Subcutaneous abdominal adipose tissue (tissue), 5 donors: ENCODE results near the gene L3MBTL3.

Source experiments
- H3K27ac ChIP-seq: one replicate; pipeline ENCODE4 v1.7.0; 2013; ENCODE audit warnings: low read depth, mild to moderate bottlenecking, inconsistent platforms, low read length, moderate library complexity
- H3K27me3 ChIP-seq, 5 donors: one replicate each; pipeline ENCODE4 v1.7.0; 2013; ENCODE audit warnings: low read length in 5 of 5, inconsistent platforms in 1 of 5; ENCODE audit not compliant: control insufficient read depth in 5 of 5, insufficient read depth in 4 of 5
- H3K36me3 ChIP-seq, 5 donors: one replicate each; pipeline ENCODE4 v1.7.0; 2013; ENCODE audit warnings: low read length in 5 of 5; ENCODE audit not compliant: control insufficient read depth in 5 of 5, insufficient read depth in 5 of 5
- H3K4me1 ChIP-seq, 5 donors: one replicate each; pipeline ENCODE4 v1.7.0; 2013; ENCODE audit warnings: low read length in 5 of 5, mild to moderate bottlenecking in 3 of 5, moderate library complexity in 1 of 5; ENCODE audit not compliant: control insufficient read depth in 5 of 5, insufficient read depth in 5 of 5
- H3K4me3 ChIP-seq, 5 donors: one replicate each; pipeline ENCODE4 v1.7.0; 2013; ENCODE audit warnings: low read length in 5 of 5, low read depth in 1 of 5
- H3K9ac ChIP-seq, 5 donors: one replicate each; pipeline ENCODE4 v1.7.0; 2013; ENCODE audit warnings: low read length in 5 of 5, mild to moderate bottlenecking in 4 of 5, moderate library complexity in 3 of 5
- H3K9me3 ChIP-seq, 5 donors: one replicate each; pipeline ENCODE4 v1.7.0; 2013; ENCODE audit warnings: low read length in 5 of 5; ENCODE audit not compliant: control insufficient read depth in 5 of 5
- donor health status: healthy.
- donor health status: healthy.
- donor health status: healthy.
- donor health status: healthy.
- donor health status: healthy.

L3MBTL3 gene

DNA sequence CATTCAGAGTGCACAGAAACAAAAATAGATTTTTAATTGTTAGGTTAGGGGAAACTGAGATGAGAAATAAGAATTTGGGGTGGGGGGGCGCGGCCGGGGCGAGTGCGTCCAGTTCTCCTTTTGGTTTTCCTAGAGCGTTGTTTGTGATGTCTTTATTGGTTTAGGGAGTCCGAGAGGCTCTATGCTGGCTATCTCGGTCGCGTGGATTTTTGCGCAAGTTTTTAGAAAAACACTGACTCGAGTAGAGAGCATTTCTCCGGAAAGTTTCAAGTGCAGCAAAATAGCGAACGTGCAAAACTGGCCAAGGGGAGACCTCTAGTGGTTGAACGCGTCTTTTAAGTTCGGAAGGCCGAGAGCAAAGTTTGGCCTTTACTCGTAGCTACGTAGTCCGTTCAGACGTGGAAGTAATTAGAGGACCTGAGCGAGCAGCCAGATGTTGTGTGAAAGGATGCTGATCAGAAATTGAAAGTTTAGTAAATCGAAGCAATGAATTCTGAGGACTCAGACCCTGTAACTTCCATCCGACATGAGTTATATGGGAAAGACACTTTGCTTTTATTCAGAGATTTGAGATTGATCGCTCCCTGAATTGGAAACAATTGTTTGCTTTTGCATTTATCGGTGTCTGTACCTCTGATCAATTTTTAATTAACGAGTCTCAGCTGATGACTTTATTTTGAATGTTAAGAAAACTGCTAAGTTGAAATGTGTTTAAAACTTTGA is 2.7 kb downstream of the L3MBTL3 start:
- Histone ChIP-seq H3K4me1 (peaks cover 0 to 10% (median 8%) of the 10 kb centered on the region in 5 donors), H3K9me3 (no peaks in the 10 kb centered on the region), H3K27ac (peak overlapping the region; percentile 67), H3K27me3 (no peaks in the 10 kb centered on the region), H3K4me3 (peak overlapping the region; percentile 68 to 76 (median 75)), H3K36me3 (peaks cover 0 to 4% (median 0%) of the 10 kb centered on the region in 5 donors), H3K9ac (peak overlapping the region in 2 of 5 donors; percentile 47 to 53)

DNA sequence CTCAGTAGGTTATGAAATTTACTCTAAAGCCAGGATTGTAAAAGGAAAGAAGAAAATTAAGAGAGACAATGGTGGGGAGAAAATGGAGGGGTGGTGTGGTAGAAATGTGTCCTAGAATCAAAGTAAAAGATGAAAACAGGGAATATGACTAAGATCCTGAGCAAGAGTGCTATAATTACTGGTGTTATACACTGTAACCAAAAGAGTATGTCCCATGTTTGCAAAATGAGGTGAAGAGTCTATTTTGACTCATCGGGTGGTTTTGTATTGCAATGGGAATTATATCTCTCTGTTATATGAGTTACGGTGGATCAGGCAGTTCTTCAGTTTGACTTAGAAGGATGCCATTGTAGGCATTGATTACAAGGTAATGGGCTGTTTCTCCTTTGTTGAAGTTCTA is 8.5 kb downstream of the L3MBTL3 start:
- Histone ChIP-seq H3K4me3 (no peak overlapping the region), H3K36me3 (peaks cover 0 to 6% (median 0%) of the 10 kb centered on the region in 5 donors), H3K4me1 (no peaks in the 10 kb centered on the region), H3K27ac (no peak overlapping the region), H3K27me3 (no peaks in the 10 kb centered on the region), H3K9ac (no peak overlapping the region), H3K9me3 (no peaks in the 10 kb centered on the region)

DNA sequence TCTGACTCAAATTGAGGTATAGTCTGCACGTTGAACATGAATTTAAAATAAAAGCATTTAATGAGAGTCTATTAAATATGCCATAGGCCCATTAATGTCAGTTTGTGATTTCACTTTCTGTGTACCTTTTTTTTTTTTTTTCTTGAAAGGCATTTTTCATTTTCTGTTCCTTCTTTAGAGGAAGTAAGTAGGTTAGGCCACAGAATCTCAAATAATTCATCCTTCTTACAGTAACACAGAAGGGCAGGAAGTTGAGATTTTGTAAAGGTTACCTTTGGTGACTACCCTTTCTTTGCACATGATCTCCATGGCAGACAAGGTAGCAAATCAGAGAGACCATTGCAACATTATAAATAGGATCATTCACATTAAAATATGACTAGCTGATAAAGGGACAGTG is 9.6 kb downstream of the L3MBTL3 start:
- H3K9ac ChIP-seq: no peak overlapping the region

DNA sequence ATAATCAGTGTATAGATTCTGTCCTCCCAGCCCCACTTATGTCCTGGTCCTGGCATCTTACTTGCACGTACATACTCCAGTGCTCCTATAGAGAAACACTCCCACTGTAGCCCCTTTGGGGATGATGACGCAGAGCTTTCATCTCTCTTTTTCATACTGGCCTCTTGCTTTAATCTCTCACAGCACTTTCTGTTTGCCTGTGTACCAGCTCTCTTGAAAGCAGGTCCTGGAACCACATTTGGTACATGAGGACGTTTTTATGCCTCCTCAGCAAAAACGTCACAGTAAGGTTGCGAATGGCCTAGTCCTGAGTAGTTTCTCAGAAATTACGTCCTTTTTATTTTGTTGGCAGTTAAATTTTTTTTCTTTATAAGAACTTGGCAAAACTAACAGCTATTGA is 10.8 kb downstream of the L3MBTL3 start:
- Histone ChIP-seq H3K27me3 (no peaks in the 10 kb centered on the region), H3K9me3 (no peaks in the 10 kb centered on the region), H3K4me3 (no peak overlapping the region), H3K9ac (no peak overlapping the region), H3K27ac (no peak overlapping the region), H3K4me1 (no peaks in the 10 kb centered on the region), H3K36me3 (peaks cover 0 to 6% (median 0%) of the 10 kb centered on the region in 5 donors)

More for the DNA sequence above, 9.6 kb downstream of the L3MBTL3 start:
- no peaks in the 10 kb centered on the region for H3K9me3 ChIP-seq
- peaks cover 0 to 6% (median 0%) of the 10 kb centered on the region in 5 donors for H3K36me3 ChIP-seq
- no peaks in the 10 kb centered on the region for H3K27me3 ChIP-seq
- no peaks in the 10 kb centered on the region for H3K4me1 ChIP-seq
- no peak overlapping the region for H3K27ac ChIP-seq
- H3K4me3 ChIP-seq: no peak overlapping the region

DNA sequence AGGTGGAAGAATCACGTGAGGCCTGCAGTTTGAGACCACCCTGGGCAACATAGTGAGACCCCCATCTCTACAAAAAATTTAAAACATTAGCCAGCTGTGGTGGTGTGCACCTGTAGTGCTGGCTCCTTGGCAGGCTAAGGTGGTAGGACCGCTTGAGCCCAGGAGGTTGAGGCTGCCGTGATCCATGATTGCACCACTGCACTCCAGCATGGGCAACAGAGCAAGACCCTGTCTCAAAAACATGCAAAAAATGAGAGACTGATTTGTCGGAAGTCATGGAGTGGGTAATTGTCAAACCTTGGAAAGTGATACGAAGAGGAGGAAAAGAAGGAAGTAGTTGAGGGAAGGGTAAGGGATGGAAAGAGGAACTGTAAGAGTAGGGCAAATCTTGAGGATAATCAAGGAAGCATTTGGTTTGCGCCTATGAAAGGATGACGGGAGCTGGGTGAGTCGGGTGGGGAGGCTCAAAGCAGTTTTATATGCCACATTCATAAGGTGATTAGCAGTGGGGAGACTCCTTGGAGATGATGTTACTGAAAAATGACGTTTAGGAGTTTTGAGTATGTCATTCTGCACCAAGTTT is 14.5 kb downstream of the L3MBTL3 start:
- Histone ChIP-seq H3K4me3 (no peak overlapping the region), H3K4me1 (no peaks in the 10 kb centered on the region), H3K27me3 (no peaks in the 10 kb centered on the region), H3K9me3 (no peaks in the 10 kb centered on the region), H3K9ac (no peak overlapping the region), H3K36me3 (peaks cover 0 to 5% (median 0%) of the 10 kb centered on the region in 5 donors), H3K27ac (no peak overlapping the region)

DNA sequence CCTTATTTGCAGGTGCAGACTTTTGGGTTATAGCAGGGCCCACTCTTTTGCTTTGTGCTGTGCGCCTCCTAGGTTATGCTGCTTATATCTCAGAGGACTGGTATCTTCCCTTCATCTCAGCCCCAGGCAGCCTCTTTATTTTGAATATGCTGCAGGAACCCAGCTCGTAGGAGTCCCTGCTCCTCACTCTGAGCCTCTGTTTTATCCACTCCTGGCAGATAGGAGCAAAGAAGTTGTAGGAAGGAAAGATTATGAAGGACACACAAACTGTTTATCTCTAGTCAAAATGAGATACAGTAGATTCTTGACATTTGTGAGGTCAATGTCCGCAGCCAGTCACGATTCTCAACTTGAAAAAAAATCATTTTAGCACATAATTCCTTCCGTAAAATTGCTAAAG is 15.6 kb downstream of the L3MBTL3 start:
- Histone ChIP-seq H3K36me3 (peaks cover 0 to 5% (median 0%) of the 10 kb centered on the region in 5 donors), H3K27ac (no peak overlapping the region), H3K27me3 (no peaks in the 10 kb centered on the region), H3K9ac (no peak overlapping the region), H3K4me3 (no peak overlapping the region), H3K9me3 (no peaks in the 10 kb centered on the region), H3K4me1 (no peaks in the 10 kb centered on the region)

DNA sequence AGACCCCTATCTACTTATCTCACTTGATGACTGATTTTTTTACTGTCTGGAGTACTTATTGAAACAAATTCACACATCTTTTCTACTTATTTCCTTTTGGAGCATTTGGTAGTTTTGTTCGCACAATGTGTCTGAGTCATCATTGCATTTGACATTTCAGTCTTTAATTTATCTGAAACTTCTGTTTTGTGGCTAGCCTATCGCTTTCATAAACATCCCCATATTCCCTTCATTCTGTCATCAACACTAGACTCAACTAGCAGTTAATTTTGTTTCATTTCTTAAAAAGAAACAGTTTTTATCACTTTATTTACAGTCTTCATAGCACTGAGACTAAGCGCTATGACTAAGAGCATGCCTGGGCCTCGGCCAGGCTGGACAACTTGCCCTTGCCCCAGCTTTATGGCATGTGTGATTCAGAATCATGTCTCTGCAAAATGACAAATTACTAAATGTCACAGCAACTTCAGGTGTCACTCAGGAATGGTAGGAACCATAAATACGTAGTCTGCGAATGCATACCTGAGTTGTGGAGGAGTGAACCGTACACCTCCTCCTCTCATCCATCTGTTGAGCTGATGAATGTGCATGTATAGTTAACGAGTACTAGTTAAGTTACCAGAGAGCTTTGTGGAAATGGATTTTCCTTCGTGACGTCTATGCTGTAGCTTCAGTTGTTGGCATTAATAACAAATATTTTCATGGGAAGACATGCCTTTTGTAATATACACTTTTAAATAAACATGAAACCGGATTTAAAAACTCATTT is 16.2 kb downstream of the L3MBTL3 start:
- Histone ChIP-seq H3K9ac (no peak overlapping the region), H3K27me3 (no peaks in the 10 kb centered on the region), H3K9me3 (no peaks in the 10 kb centered on the region), H3K4me3 (no peak overlapping the region), H3K27ac (no peak overlapping the region), H3K36me3 (peaks cover 0 to 5% (median 0%) of the 10 kb centered on the region in 5 donors), H3K4me1 (no peaks in the 10 kb centered on the region)

DNA sequence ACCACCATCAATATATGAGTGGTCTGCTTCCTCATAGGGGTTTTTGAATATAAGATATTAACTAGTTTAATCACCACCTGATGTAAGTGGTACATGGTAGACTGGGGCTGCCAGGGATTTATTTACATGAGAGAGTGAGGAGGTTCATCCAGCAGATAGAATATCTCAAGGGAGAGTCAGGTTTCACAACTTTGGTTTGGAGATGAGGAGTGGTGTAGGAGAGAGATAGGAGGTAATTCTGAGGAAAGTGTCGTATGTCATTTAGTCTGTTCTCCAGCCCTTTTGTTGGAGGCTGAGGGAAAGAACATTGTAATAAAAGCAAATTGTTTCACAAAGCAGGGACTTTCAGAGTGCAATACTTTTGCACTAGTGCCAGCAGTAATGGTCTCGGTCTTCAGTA is 16.8 kb downstream of the L3MBTL3 start:
- H3K36me3 ChIP-seq: peaks cover 0 to 5% (median 0%) of the 10 kb centered on the region in 5 donors
- H3K9ac ChIP-seq: no peak overlapping the region
- no peaks in the 10 kb centered on the region for H3K4me1 ChIP-seq
- no peaks in the 10 kb centered on the region for H3K27me3 ChIP-seq
- H3K27ac ChIP-seq: no peak overlapping the region
- no peaks in the 10 kb centered on the region for H3K9me3 ChIP-seq
- no peak overlapping the region for H3K4me3 ChIP-seq

DNA sequence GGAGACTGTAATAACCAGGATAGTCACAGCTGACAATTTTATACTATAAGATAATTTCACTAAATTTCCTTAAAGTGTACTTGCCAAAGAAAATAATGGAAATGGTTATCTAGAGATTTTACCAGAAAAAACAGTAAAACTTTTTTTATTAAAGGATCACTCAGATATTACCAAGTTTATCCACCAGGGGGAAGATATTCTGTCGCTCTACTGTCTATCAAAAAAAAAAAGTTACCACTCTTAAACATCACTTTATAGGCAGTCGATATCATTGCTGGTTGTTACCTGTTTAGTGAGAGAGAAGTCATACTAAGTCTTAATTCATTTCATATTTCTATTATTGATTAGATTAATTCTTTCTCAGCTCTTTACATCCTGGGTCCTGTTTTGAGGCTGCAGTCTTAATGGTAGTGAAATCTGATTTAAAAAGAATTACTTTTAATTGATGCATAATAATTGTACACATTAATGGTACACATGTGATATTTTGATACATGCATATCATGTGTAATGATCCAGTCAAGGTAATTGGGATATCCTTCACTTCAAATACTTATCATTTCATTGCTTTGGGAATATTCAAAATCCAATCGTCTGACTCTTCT is 18.9 kb downstream of the L3MBTL3 start:
- no peaks in the 10 kb centered on the region for H3K9me3 ChIP-seq
- H3K4me3 ChIP-seq: no peak overlapping the region
- no peaks in the 10 kb centered on the region for H3K4me1 ChIP-seq
- no peak overlapping the region for H3K27ac ChIP-seq
- H3K9ac ChIP-seq: no peak overlapping the region
- no peaks in the 10 kb centered on the region for H3K27me3 ChIP-seq
- peaks cover 0 to under 1% (median 0%) of the 10 kb centered on the region in 5 donors for H3K36me3 ChIP-seq

DNA sequence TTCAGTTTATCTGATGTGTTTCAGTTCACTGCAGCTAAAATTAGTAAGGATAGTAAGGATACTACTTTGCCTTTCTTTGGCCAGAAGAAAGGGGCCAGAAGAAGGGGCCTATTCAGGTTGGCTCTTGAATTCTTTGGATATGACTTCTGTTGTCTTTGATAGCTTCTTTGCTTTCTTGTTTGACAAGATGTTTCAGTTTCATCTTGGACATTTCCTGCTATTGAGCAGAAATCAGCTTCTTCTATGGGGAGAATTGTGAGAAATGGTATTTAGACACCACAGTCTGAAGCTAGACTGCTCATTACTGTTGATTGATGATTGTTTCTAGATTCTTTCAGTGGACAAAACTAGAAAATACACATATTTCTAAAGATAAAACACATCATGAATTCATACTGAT is 23.2 kb downstream of the L3MBTL3 start:
- no peaks in the 10 kb centered on the region for H3K27me3 ChIP-seq
- no peaks in the 10 kb centered on the region for H3K9me3 ChIP-seq
- no peaks in the 10 kb centered on the region for H3K4me1 ChIP-seq
- no peak overlapping the region for H3K9ac ChIP-seq
- no peak overlapping the region for H3K27ac ChIP-seq
- H3K4me3 ChIP-seq: no peak overlapping the region
- peaks cover 0 to 5% (median 0%) of the 10 kb centered on the region in 5 donors for H3K36me3 ChIP-seq
